ENCODE results near the gene TARP.
A peak's percentile ranks its signal among the peaks of the same experiment; 100 is the strongest.
"Not testable (repeated sequence)": the region's sequence is repeated elsewhere in the genome, so short reads cannot be mapped to it uniquely, and the experiment has no call there.

Gene TARP

DNA sequence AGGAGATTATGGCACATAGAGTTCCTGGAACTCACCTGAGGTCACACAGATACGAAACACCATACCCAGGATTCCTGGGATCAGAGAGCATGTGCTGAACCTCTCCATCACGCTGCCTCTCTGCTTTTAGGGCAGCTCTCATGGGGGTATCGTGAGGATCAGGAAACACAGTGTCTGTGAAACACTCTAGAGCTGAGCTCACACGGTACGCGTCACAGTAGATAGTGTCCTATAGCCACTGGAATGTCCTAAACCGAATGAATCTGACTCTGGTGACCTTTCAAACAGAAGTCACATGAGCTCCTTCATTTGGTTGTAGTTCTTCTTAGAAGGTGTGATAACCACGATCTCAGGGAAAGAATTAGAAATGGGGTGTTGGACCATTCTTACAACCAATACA lies 14.3 kb downstream of the TARP start:
- DNase-seq: not testable (repeated sequence)

DNA sequence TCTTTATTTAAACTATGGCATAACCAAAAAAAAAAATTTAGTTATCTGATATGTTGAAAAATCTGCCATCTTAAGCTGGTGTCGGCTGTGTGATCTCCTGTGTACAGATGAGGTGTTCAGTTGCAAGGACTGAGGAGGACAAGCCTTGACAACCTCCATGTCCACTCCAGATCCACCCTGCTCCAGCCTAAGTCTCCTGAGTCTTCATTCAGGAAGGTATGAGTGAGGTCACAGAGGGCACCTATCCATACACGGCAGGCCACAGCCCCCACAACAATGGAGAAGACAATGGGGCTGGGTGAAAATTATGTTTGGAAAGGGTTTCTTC lies 16.1 kb downstream of the TARP start:
- no peak for DNase-seq

DNA sequence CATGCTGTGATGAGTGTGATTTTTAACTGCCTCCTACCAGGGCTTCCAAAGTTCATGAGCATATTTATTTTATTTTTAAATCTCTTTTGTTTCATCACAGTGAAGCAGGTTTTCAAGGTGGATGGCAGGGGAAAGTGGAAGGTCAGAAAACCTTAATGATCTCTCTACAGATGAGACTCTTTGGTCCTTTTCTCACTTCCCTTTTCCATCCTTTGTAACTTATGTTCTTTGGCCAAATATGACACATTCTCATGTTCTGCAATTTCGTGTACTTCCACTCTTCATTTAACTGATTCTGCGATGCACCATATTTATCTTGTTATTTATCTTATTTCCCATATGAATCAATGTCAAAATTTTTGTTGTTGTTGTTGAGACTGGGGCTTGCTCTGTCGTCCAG lies 23.6 kb downstream of the TARP start:
- DNase-seq: not testable (repeated sequence)

DNA sequence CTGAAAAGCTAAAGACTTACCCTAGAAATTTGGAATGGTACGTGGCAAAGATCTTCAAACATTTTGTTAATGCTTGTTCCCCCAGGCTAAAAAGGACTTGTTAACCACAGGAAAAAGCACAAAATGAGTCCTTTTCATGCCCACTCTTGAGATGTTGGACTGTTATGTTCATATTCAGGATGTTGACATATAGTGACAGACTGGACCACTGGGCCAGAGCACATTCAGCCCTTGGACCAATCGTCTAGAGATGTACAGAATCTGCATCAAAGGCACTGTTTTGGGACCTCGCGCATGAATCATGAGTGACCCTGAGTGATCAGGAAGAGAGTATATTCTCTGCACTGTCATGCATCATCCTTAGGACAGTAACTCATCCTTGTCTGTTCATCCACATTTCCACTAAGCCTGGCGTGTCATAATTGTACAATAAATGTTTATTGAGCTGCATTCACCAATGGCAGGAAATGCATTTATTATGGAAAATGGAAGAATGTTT lies 25.3 kb downstream of the TARP start:
- no peak for DNase-seq

DNA sequence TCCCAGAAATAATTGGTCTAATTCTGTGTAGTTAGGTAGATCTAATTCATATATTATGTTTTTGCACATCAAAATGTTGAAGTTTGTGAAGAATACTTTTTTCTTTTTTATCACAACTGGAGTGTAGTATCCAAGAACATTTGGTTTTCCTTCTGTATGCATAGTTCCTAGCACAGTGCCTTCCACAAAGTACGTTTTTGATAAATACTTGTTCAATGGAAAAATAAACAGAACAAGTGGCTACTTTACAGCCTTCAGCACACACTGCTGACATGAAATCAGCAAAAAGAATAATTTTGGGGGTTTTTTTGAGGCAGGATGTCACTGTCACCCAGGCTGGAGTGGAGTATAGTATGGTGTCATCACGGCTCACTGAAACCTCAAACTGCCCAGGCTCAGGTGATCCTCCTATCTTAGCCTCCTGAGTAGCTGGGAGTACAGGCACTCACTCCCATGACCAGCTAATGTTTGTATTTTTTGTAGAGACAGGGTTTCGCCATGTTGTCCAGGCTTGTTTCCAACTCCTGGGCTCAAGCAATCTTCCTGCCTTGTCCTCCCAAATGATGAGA lies 27.9 kb downstream of the TARP start:
- no peak for DNase-seq

DNA sequence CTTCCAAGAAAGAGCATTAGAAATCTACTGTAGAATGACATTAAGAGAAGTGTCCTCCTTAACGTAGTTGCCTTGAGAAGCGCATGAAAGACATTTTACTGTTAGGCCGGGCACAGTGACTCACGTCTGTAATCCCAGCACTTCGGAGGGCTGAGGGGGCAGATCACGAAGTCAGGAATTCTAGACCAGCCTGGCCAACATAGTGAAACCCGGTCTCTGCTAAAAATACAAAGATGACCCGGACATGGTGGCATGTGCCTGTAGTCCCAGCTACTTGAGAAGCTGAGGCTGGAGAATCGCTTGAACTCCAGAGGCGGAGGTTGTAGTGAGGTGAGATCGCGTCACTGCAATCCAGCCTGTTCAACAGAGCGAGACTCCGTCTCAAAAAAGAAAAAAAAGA lies 28.9 kb downstream of the TARP start:
- DNase-seq: peak; percentile 67

DNA sequence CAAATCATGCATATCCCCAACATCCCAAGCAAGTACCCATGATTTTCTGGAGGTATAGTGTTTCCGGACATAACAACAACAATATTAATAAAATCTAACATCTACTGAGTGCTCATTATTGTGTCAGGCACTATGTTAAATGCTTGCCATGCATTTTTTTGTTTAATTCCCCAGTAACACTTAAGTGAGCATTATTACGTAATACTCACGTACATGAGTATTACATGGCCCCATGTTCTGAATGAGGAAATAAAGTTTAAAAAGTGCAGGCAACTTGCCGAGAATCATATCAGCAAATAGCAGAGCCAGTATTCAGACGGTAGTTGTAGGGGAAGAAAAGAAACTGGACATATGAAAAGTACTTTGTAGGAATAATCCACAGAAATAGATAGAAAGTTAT lies 30.1 kb downstream of the TARP start:
- DNase-seq: not testable (repeated sequence)

DNA sequence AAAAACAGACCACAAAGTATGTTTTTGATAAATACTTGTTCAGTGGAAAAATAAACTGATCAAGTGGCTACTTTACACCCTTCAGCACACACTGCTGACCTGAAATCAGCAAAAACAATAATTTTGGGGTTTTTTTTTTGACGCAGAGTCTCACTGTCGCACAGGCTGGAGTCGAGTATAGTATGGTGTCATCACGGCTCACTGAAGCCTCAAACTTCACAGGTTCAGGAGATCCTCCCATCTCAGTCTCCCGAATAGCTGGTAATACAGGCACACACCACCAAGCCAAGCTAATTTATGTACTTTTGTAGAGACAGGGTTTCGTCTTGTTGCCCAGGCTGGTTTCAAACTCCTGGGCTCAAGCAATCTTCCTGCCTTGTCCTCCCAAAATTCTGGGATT lies 30.6 kb downstream of the TARP start:
- no peak for DNase-seq

DNA sequence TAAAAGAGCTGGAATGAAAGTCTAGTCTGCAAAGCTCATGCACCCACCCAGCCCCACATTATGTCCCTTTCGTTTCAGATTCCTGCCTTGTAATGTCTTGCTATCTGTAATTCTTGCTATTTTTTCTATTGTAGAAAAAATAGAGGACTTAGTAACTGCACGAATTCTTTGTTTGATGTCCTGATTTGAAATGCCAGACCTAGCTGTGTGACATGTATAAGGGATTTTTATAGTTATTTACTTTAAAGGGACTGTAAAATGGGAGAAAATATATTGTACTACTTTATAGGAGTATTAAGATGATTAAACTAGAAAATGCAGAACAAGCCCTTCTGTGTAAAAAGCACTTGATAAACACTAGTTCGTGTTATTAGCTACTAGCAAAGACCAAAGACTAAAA lies 32.4 kb downstream of the TARP start:
- DNase-seq: no peak

DNA sequence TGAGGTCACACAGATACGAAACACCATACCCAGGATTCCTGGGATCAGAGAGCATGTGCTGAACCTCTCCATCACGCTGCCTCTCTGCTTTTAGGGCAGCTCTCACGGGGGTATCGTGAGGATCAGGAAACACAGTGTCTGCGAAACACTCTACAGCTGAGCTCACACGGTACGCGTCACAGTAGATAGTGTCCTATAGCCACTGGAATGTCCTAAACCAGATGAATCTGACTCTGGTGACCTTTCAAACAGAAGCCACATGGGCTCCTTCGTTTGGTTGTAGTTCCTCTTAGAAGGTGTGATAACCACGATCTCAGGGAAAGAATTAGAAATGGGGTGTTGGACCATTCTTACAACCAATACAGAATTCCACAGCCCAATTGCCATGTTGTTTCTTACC lies 34.3 kb downstream of the TARP start:
- not testable (repeated sequence) for DNase-seq

DNA sequence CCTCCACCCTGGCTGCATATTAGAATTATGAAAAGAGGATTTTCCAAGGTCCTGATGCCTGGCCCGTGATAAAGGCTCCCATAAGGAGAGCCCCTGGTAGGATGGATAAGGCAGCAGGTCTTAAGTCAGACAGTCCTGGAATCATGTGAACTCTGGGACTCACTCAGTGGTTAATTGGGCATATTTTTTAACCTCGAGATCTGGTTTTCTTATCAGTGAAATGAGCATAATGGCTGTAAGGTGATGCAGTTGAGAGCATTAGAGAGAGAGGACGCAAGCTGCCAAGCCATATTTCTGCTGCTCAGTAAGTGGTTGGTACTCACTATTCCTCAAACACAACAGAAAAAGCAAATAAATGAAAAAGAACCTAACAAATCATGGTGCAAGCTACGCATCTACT lies 37.8 kb downstream of the TARP start:
- no peak for DNase-seq

DNA sequence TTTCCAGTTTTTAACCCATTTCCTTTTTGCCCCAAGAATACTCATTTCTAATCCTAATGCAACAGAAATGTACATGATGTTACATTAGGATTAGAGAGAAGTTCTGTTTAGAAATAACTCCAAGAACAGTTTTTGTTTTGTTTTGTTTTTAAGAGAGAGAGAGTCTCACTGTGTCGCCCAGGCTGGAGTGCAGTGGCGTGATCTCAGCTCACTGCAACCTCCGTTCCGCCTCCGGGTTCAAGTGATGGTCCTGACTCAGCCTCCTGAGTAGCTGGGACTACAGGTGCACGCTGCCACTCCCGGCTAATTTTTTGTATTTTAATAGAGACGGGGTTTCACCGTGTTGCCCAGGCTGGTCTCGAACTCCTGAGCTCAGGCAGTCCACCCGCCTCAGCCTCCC lies 38.7 kb downstream of the TARP start:
- not testable (repeated sequence) for DNase-seq

DNA sequence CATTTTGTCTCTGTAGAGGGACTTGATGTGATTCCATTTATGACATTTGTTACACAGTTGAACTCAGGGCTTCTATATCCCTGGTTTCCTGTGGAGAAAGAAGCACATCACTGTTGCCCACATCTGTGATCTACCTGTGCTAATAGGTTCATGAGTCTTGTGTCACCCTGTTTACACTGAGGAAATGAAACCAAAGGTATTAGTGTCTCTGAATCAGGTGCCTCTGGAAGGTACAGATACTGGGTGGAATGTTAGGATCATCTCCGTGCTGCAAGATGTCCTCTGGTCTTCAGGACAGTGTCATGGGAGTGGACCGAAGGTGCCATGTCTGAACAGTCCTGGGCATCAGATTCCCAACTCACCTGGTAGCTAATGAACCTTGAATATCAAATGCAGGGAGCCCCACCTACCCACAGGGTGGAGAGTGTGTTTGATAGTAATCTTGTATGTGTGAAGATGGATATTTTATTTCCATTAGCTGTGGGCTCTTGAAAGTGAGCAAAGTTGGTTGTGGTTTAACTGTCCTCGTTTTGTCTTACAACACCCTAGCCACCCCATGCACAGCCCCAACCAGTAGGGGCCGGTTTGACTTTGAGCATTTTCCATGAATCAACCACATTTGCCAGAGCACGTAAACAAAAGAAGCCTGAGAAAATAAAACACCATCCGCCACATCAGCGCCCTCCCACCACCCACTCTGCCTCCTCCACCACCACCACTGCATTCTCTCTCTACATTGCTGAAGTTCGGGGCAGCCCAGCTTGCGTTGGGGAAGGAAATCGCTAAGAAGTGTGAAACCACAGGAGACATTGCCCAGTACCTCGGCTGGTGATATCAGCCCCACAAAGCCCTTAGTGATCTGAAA lies 40.7 kb downstream of the TARP start:
- DNase-seq: no peak

DNA sequence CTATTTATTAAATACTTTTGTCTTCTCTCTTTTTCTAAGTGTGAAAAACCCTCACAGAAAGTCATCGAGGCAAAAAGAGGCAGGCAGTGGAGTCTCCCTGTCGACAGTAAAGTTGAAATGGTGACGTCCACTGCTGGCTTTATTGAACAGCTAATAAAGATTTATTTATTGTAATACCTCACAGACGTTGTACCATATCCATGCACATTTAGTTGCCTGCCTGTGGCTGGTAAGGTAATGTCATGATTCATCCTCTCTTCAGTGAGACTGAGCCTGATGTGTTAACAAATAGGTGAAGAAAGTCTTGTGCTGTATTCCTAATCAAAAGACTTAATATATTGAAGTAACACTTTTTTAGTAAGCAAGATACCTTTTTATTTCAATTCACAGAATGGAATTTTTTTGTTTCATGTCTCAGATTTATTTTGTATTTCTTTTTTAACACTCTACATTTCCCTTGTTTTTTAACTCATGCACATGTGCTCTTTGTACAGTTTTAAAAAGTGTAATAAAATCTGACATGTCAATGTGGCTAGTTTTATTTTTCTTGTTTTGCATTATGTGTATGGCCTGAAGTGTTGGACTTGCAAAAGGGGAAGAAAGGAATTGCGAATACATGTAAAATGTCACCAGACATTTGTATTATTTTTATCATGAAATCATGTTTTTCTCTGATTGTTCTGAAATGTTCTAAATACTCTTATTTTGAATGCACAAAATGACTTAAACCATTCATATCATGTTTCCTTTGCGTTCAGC lies 43.4 kb downstream of the TARP start:
- no peak for DNase-seq

DNA sequence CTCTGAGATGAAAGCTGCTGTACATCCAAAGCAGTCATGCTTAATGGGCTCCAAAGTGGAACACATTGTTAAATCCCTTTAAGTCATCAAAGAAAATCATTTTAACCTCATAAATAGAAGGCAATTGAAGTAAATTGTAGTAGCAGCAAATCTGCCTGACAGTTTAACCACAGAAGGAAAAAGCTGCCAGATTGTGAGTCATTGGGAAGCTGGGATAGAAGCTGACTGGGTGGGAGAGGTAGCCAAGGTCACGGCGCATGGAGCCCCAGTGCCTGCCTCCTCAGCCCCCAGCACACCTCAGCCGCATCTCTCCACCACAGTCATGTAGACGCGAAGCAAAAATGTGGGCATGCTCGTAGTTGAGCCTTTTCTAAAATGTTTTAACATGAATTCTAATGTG lies 44.0 kb downstream of the TARP start:
- no peak for DNase-seq

DNA sequence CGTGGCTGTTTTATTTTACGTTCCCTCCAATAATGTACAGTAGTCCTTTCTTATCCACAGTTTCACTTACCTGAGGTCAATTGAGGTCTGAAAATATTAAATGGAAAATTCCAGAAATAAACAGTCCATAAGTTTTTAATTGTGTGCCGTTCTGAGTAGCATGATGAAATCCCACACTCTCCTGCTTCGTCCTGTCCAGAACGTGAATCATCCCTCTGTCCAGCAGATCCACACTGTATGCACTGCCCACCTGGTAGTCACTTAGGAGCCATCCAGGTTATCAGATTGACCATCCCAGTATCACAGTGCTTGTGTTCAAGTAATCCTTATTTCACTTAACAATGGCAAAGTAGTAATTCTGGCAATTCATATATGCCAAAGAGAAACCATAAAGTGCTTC lies 49.0 kb downstream of the TARP start:
- no peak for DNase-seq

DNA sequence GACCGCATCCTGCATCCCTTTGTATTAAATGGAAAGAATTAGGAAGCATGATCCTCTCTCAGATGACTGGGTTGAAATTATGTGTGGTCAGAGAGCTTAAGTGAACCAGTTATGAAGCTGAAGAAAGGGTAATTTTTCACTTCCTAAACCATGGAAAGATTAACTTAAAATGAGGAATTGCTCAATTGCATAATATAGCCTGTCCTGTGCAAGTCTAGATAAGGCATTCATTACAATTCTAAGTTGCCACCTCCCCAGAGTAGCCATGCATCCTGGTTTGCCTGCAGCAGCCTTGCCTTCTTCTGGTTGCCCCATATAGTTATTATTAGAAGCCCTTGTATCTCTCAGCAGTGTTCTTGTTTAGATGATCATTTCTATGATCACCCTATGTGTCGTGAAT lies 50.1 kb downstream of the TARP start:
- no peak for DNase-seq

DNA sequence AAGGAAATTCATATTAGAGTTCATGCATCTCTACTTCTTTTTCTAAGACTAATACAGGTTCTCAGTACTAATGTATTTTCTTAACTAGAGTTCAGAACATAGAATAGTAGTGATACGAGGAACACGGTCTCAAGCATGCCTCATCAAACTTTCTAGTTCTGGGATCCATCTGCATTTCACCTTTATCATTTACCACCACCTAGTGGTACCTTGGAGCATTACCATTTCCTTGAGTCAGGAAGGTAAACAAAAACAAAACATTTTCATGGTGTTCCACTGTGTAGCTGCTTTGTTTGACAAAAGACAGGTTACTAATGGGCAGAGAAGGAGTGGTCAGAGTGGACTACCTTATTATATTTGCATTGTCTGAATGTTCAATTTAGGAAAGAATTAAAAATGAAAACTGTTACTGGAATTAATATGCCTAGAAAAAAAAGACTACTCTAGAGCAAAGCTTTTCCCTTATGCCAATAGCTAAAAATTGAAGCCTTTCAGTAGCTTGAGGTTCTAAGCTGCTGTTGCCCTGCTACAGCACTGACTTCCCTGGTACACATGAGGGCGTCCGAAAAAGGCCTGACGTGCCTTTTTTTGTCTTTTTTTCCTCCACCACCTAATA lies 50.8 kb downstream of the TARP start:
- no peak for DNase-seq

DNA sequence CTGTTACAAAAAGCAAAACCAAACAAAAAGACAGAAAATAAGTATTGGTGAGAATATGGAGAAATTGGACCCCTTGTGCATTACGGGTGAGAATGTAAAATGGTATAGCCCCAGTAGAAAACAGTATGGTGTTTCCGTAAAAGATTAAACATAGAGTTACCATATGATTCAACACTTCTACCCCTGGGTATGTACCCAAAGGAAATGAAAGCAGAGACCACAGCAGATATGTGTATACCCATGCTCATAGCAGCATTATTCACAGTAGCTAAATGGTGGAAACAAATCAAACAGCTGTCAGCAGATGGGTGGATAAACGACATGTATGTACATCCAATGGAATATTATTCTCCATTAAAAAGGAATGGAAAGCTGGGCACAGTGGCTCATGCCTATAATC lies 53.0 kb downstream of the TARP start:
- no peak for DNase-seq

DNA sequence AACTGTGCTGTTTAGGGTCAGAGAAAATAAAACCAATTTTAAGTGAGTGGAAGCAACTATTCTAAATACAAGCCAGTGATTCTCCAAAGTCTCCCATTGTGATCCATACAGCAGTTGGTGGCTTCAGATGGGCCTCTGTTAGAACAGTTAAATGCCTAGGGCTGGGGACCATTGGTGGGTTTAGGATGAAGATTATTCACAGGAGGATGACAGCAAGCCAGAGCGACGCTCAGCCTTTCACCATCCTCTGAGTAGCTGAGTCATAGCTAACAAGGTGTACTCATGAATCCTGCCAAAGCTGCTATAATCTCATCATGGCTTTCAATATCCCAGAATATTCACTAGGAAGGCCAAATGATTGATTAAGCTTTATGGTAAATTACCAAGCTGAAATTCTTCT lies 55.8 kb downstream of the TARP start:
- DNase-seq: no peak

DNA sequence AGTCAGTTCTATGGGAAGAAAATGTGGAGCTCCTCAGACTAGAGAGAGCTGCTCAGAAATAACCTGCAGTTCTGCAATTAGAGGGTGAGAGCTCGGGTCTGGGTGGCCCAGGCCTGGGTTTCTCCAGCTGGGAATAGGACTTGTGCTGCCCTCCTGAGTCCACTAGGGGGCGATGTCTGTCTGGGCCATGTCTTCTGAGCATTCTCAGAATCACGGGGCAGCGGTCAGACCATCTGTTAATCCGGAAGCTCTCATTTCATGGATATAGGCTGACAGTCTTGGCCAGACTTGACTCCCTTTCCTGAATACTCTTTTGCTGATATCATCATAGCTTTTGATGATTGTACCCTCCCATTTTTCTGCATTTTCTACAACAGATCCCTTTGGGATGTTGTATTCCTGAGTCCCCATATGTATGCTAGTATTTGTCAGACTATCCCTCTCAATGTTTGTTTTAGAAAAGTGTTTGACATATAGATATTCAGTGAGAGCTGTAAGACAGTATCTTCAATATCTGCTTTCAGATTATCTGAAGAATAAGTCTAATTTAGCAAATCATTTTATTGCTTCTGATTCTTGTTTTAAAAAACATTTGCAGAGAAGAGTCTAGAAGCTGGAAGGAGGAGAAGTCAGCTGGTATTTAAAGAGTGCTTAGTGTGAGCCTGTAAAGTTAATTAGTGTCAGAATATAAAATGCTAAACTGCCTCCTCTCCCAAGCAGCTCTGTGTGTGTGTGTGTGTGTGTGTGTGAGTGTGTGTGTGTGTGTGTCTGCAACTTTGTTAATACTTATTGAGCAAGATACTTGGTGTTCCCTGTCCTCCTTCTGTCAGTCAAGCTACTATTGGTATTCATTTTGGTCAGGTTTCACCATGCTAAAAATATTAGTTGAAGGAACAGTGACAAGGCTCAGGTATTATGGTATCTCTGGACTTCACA lies 57.4 kb downstream of the TARP start:
- DNase-seq: peak; percentile 87

DNA sequence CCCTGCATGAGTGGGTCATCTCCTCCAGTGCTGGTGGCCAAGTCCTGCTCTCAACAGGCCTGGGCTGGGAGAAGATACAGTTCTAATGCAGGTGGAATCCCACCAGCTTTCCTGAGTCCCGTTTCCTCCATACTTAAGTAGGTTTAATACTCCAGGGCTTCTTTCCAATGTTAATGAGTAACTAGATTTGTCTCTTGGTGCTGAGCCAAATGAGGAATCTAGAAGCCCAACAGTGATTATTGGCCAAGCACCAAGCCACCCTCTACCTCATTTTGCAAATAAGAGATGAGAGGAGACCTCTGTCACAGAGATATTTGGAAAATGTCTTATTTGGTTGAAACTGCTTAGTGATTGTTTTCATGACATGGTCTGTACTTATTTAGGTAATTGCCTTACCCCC lies 58.3 kb downstream of the TARP start:
- no peak for DNase-seq

Data from islet precursor cell (in vitro differentiated cells).